LHCN-M2 (cell line): Measurements from ENCODE around the gene SARDH. TPM values are rescaled to one million over a fixed set of nuclear protein-coding genes. Genes with fewer than 3 reads are reported as not detected.
"Not testable (repeated sequence)": the region's sequence is repeated elsewhere in the genome, so short reads cannot be mapped to it uniquely, and the experiment has no call there.

Experiments
- DNase-seq: peaks from one replicate; pipeline ENCODE4 v3.0.0-alpha.2; 2012; ENCODE audit warnings: low read depth
- total RNA-seq: library from RNA; depleted of rRNA; stranded (reverse); fragments of >200 nt; gene quantifications from 2 replicates; pipeline ENCODE4 v1.2.3, GENCODE V29; 2014

Gene SARDH
- total RNA-seq, 1 experiment from 2014 or later: 54.8 TPM

DNA sequence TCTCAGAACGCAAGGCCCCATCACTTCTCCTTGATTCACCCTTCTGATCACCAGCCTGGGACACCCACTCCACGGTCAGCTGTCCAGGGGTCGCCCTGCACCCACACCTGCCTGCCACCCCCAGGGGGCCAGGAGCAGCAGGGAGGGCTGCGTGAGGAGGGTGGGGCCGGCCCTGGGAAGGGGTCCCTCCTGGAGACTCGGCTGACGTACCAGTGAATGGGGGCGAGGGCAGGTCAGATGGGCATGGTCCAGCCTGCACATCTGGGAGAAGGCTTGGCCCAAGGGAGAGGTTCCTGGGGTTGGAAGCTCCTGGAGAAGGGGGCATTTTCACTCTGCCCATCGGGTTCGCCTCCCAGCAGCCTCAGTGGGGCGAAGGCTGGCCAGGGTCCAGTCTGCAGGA, 21.8 kb upstream of the SARDH start:
- DNase-seq: no peak

DNA sequence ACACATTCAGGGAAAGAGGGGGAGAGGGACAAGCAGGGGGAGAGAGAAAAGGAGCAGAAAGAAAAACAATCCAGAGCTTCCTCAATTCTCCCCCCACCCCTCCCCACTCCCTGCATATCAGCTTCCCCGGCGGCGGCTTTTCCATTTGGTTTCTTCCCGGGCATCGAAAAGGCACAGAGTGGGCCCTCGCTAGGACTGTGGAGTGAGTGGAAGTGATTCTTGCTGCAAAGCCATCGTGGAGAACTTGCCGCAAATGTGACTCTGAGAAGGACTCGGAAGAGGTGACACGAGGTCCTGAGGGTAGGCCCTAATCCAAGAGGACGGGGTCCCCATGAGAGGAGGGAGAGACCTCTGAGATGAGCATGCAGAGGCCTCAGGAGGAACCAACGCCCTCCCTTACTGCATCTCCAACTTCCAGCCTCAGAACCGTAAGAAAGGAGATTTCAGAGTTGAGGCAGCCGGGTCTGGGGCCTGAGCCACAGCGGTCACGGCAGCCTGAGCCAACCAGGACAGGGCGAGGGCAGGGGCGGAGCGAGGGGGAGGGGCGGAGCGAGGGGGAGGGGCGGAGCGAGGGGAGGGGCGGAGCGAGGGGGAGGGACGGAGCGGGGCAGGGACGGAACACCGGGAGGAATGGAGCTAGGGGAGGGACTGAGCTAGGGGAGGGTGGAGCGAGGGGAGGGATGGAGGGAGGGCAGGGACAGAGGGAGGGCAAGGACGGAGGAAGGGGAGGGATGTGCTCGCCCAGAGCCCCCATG, 21.2 kb upstream of the SARDH start:
- no peak for DNase-seq

DNA sequence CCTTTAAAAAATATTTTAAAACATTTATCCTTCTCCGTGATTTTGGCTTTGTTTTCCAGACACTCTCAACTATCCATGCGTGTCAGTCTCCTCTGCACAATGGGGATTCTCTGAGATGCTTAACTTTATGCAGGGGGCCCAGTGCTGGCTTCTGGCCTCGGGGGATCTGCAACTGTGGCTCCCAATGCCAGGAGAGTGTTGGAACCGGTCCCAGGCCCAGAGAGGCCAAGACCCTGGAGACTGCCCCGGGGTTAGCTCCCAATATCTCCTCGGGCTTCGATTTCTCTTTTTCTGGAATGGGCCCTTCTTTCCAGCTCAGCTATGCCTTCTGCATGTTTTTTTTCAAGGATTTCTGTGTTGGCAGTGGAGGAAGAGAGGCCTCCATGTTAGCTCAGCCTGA, 20.1 kb upstream of the SARDH start:
- no peak for DNase-seq

DNA sequence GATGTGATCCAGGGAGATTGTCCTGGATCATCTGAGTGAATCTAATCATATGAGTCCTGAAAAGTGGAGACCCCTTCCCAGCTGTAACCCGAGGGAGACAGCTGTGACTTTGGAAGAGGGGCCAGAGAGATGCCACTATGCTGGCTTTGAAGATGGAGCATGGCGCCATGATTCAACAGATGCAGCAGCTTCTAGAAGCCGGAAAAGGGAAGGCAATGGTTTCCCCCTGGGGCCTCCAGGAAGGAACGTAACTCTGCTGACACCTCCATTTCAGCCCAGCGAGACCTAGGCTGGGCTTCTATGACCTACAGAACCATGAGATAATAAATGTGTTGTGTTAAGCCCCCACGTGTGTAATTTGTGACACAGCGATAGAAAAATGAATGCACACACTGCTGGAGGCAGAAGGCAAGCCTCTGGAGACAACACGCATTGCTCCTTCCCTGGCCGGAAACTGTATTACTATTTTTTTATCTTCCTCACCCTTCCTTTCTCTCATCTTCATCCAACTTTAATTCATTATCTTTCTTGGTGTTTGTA, 16.6 kb upstream of the SARDH start:
- no peak for DNase-seq

DNA sequence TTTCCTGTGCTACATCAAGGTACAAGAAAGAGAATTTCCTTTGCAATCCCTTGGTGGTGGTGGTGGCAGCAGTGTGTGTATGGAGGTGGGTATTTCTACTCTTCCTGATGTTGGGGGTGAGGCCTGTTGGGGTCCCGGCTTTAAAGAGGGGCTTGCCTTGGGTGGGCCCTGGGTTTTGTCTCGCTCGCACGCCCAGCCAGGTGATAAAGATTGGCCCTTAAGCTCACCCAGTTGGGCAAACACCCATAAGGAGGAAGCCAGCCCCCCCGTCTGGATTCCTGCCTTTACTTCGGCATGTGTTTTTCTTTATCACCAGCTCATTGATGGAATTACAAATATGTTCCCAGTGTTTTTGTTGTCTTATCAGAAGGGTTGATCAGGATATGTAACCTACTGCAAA, 16.0 kb upstream of the SARDH start:
- DNase-seq: no peak

DNA sequence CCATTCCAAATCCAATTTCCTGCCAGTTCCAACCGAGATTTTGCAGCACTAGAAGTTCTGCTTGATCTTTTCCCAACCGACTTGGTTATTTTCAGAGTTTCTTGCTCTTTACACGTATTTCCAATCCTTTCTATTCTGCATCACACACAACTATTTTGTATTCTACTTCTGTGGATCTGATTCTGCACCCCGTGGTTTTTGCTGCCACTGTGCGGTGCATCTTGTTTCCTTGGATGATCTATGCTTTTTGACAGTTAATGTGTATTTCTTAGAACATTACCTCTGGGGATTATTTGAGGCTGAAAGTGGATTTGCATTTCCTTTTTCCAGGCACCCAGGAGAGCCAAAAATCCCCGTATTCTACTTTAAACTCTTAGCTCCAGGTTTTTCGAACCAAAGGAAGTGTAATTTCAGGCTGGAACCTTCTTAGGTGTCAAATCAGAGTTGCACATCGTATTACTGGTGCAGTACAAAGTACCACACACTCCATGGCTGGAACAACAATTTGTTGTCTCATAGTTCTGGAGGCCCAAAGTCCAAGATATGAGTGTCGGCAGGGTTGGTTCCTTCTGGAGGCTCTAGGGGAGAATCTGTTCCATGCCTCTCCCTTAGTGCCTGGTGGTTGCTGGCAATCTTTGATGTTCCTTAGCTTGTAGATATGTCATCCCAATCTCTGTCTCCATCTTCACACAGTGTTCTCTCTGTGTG, 14.7 kb upstream of the SARDH start:
- DNase-seq: no peak

DNA sequence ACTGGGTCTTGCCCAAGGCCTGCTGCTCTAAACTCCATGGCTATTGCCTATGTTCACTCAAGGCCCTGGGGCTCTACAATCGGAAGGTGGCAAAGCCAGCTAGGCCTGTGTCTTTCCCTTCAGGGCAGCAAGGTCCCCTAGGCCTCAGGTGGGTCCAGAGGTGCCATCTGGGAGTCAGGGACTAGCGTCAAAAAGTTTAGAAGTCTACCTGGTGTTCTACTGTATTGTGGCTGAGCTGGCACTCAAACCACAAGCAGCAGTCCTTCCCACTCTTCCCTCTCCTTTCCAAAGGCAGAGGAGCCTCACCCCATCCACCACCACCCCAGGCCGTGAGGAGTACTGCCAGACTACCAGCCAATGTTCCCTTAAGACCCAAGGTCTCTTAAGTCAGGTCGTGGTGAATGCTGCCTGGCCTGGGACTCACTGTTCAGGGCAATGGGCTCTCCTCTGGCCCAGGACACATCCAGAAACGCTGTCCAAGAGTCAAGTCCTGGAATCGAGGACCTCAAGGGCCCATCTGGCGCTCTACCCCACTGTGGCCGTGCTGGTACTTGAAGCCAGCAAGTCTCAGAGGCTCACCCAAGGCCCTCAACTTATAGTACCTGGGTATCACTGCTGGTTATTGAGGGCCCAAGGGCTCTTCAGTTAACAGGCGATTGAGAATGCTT, 13.0 kb upstream of the SARDH start:
- no peak for DNase-seq

DNA sequence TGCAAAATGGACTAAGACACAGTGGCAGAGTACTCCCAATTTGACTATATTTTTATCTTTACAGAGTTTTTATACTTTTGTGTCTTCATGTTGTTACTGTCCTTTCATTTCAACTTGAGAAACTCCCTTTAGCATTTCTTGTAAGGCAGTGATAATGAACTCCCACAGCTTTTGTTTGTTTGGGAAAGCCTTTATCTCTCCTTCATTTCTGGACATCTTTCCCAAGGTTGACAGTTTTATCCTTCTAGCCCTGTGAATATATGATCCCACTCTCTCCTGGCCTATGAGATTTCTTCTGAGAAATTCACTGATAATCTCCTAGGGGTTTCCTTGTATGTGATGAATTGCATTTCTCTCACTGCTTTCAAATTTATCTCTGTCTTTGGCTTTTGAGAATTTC, 9.2 kb upstream of the SARDH start:
- DNase-seq: no peak

DNA sequence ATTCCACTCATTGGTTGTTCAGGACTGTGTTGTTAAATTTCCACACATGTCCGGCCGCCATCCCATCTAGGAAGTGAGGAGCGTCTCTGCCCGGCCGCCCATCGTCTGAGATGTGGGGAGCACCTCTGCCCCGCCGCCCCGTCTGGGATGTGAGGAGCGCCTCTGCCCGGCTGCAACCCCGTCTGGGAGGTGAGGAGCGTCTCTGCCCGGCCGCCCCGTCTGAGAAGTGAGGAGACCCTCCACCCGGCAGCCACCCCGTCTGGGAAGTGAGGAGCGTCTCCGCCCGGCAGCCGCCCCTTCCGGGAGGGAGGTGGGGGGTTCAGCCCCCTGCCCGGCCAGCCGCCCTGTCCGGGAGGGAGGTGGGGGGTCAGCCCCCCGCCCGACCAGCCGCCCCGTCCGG, 6.4 kb upstream of the SARDH start:
- DNase-seq: not testable (repeated sequence)

DNA sequence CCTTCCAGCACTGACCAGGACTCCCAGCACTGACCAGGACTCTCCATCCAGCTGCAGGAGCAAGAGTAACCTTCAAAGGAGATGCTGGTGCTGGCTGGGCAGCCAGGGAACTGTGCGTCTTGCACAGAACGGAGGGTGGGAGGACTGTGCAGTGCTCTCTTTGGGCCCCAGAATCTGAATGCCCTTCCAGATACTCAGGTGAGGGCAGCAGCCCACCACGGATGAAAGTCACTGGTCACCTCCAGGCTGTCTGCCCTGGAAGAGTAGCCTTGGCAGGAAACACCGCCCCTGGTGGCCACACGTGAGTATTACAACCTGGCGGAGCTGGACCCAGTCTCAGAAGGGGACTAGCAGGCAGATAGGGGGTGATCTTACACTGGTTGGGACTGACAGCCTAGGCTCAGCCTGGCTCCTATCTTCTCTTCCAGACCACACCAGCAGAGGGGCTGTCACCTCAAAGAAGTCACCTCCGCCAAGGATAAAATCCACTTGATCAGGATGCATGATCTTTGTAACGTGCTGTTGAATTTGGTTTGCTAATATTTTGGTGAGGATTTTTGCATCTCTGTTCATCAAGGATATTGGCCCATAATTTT, 4.8 kb upstream of the SARDH start:
- DNase-seq: peak; percentile 62

DNA sequence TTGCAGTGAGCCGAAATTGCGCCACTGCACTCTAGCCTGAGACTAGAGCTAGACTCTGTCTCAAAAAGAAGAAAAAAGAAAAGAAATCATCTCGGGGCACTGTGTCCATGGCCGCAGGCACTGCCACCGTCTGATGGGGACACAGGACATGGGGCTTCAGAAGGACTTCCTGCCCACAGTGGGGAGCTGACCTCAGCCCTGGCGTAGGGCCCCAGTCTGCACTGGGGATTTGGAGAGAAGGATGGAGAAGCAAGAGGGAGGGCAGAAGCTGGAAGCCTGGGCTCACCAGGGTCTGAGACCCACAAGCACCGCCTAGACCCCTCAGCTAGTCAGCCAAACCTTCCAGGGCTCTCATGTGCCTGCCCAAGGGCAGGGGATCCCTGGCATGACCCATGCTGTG, 4.1 kb upstream of the SARDH start:
- DNase-seq: no peak

DNA sequence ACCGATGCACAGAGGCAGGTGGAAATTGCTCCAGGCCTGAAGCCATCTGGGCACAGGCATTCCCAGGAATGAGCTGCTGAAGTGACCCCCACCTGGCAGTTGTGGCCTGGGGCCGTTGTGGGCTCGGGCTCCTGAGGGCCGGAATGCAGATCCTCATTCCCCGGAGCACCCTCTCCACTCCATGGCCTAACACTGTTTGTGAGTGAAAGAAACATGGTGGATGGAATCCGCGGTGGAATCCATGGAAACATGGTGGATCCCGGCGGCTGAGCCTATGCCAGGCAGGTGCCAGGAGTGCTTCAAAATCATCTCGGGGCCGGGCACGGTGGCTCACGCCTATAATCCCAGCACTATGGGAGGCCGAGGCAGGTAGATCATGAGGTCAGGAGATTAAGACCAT, 3.6 kb upstream of the SARDH start:
- DNase-seq: no peak

DNA sequence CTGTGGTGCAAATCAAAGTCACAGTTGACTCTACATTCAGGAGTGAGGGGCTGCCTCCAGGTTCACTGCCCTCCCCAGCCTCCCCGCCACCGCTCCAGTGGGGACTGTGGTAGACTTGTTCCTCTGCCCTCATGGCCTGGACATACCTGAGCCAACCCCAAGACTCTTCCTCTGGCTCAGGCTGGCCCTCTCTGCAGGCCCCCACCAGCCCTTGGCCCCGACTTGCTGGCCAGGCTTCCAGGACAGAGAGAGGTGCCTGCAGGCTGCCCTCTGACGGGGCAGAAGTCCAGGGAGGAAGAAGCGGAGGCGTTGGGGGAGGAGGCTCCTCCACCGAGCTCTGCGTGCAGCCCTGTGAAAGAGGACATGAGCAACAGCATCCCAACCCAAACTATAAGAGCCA, 2.8 kb upstream of the SARDH start:
- no peak for DNase-seq

DNA sequence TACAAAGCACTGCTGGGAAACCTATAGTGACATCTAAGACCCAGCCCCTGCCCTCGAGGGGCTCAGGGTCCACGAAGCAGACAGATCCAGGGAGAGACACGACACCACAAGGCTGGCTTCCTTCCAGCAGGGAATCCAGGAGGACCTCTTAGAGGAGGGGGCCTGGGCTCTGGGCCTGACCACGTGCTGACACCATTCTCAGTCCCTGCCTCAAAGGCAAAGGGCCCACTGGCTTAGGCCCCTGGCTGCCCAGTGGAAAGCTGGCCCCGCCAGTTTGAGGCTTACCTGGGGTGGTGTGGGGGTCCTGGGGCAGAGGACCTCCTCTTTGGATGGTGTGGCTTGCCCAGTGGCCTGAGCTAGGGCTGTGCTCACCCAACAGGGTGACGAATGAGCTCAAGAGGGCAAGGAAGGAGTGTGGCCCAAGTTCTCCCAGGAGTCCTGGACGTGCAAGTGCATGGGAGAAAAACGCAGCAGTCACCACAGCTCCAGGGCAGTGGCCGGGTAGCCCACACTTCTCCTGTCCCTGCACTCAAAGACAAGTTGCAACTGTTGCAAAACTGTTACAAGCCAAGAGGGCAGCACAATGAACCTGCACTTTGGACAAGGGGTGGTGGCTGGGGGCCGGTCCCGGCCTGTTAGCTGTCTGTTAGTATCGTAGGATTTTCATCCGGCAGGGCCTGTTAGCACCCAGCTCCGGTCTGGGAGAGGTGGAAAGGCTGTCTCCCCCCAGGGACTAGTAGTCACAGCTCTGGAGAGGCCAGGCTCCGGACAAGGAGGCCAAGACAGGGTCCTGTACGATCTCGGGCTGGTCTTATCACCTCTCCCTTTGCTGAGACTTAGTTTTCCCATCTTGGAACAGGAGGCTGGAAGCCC, 1.5 kb upstream of the SARDH start:
- no peak for DNase-seq

DNA sequence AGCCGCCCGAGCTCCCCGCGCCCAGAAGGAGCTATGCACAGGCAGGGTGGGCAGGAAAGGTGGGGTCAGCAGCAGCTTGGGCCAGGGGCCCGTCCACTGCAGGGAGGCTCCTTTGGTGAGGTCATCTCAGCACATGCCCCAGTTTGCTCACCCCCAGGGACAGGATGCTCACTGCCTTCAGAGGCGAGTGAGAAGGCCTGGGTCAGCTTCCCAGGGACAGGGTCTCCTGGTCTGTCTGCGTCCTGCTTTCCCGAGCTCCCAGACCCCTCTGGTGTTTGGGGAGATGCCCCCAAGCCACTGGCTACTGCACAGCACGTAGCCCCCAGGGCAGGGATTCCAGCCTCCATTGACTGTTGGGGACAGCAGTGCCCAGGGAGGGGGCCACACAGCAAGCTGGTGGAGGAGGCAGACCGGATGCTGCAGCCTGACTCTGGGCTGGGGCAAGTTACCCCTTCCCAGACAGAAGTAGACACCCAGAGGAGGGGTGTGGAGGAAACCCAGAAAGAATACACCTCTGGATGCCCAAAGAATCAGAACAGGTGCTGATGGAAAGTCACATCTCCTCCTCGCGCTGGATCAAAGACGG, 581 bp upstream of the SARDH start:
- no peak for DNase-seq

DNA sequence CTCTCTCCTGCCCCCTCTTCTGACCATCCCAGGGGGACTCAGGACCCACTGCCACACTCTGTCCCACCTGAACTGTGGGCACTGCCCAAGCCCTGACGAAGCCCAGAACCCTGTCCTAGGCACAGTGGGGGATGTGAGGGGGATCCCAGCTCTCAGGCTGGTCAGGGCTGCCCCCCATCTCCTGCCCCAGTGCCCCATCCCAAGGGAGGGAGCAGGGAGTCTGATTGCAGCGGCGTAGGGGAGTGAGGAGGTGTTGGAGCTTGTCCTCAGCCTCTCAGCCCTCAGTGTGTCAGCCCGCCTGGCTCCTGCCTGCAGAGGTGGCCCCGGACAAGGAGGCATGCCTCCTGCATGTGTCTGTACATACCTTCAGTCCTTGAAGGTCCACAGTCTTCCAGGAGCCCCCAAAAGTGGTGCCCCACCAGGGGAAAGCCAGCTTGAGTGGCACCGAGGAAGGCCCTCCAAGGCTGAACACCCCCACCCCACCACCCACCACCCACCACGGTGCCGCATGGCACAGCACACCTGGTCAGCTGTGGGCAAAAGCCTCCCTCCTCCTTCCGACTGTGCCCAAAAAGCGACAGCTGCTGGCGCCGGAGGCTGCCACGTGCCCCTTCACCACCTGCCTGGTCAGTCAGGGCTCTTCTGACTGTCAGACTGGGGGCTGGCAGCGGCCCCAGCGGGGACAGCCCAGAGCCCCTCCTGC, 930 bp downstream of the SARDH start:
- DNase-seq: no peak

DNA sequence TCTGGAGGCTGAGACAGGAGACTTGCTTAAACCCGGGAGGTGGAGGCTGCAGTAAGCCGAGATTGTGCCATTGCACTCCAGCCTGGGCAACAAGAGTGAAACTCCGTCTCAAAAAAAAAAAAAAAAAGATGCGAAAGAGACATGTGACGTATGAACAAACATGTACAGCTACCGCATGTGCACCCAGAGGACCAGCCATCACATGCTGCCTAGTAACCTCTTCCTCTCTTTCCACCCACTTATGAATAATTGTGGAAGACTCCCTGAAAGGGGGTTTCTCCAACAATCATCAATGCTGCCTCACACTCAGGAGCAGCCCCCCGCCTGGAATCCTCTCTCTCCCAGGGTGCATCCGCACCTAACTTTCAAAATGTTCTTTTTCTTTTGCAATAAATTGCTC, 2.2 kb downstream of the SARDH start:
- DNase-seq: no peak

DNA sequence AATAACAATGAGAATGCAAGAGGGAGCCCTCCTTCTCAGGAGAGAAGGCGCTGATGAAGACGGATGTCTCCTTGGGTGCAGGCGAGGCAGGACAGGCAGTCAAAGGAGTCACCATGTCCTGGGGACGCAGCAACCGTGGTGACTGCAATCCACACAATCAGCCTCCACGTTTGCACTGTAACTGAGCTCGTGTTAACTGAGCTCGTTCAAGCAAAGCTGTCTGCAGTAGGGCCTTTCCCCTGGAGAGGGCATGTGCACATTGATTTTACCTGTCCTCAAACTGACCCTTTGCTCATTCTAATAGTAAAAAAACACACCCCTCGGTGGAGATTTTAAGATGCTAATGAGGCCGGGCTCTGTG, 2.8 kb downstream of the SARDH start:
- no peak for DNase-seq

DNA sequence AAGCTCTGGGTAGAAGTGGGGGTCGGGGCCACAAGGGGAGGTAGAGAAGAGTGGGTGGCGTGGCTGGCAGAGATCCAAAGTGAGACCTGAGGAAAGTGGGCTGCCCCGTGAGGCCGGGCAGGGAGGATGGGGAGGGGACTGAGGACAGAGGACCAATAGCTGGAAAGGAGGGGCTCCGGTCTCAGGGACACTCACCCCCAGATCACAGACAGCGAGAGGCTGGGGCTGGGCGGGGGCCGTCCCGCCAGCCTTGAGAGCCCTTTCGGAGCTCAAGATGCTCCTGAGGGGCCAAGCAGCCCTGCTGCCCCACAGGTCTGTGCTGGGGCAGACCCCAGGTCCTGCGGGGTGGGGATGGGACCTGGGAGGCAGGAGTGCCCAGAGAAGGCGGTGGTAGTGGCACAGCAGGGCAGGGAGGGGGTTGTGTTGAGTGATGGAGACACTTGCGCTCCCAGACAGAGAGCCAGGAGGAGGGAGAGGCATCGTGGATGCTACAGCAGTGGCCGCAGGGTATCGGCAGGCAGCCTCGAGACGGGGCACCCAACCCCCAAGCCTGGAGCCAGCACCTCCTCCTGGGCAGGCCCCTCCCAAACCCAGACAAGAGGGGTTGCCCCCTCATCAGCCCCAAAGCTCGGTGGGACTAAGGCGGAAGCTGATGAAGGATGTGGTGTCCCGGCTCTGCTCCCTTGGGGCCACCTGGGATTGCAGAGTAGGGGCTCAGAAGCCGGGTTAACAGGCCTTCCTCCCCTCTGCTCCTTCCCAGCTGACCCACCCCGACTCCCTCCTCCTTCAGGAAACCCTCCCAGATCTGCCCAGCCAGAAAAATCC, 3.4 kb downstream of the SARDH start:
- DNase-seq: no peak
